Esophagus squamous epithelium (tissue), 4 donors: Measurements from ENCODE around the gene NFKB1.
A peak's percentile ranks its signal among the peaks of the same experiment; 100 is the strongest.

Source experiments
- CTCF ChIP-seq, 6 experiments: fragments of 450-650 bp in 4 of 6; fragments of 200-600 bp in 2 of 6; sonication (generic) in 2 of 6; IDR thresholded peaks; one replicate each; pipeline ENCODE4 v1.5.1; 2016 to 2019; ENCODE audit warnings: antibody characterized with exemption in 6 of 6, mild to moderate bottlenecking in 4 of 6, moderate library complexity in 4 of 6
- POLR2A ChIP-seq, 4 donors: fragments of 450-650 bp; IDR thresholded peaks; one replicate each; pipeline ENCODE4 v1.6.1; 2017; ENCODE audit warnings: antibody characterized with exemption in 4 of 4, mild to moderate bottlenecking in 4 of 4, moderate library complexity in 3 of 4

DNA sequence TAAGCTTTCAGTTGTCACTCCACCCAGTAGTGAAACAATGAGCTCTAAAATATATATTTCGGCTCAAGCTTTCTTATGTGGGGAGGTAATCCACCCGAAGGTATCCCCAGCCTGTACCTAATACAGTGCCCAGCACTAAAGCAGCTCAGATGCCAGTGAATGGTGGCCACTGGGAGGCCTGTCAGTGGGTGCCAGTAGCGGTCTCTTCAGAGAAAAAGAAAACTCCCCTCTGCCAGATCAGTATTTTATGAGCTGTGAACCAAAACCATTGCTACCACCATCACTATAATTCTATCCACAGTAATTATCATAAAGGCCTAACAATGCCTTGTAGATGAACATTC, 835 bp upstream of the NFKB1 start:
- TF ChIP-seq POLR2A (IDR thresholded peaks at IDR 0.05) (no peak), CTCF (IDR thresholded peaks at IDR 0.05) (peak in 2 of 6 experiments; percentile 15 to 29)
